Superior temporal gyrus (tissue), 1 donor: ENCODE measurements around the gene ADCY1.

ENCODE experiments used
- DNase-seq: peaks from one replicate; pipeline ENCODE4 v3.0.0-alpha.2; 2016; ENCODE audit errors: extremely low spot score

Gene ADCY1

GRCh38 chr7:45689797-45690761 is 115.9 kb downstream of the ADCY1 start:
- no peak for DNase-seq

- no peak for DNase-seq
Measured at GRCh38 chr7:45690762-45691150, 116.6 kb downstream of the ADCY1 start.

GRCh38 chr7:45691155-45691656 is 117.0 kb downstream of the ADCY1 start:
- no peak for DNase-seq

GRCh38 chr7:45692031-45692430 is 117.9 kb downstream of the ADCY1 start:
- no peak for DNase-seq

- DNase-seq: no peak
Measured at GRCh38 chr7:45695249-45695995, 121.3 kb downstream of the ADCY1 start.

- DNase-seq: no peak
Measured at GRCh38 chr7:45696476-45696875, 122.3 kb downstream of the ADCY1 start.

- DNase-seq: no peak
Measured at GRCh38 chr7:45697576-45698136, 123.5 kb downstream of the ADCY1 start.

- no peak for DNase-seq
Measured at GRCh38 chr7:45698303-45699014, 124.3 kb downstream of the ADCY1 start.

GRCh38 chr7:45699015-45699309 is 124.8 kb downstream of the ADCY1 start:
- DNase-seq: no peak

- no peak for DNase-seq
Measured at GRCh38 chr7:45699726-45700390, 125.7 kb downstream of the ADCY1 start.

GRCh38 chr7:45700556-45700955 is 126.4 kb downstream of the ADCY1 start:
- no peak for DNase-seq

- no peak for DNase-seq
Measured at GRCh38 chr7:45701701-45702510, 127.7 kb downstream of the ADCY1 start.

- no peak for DNase-seq
Measured at GRCh38 chr7:45702751-45703150, 128.6 kb downstream of the ADCY1 start.

- DNase-seq: no peak
Measured at GRCh38 chr7:45703373-45703821, 129.2 kb downstream of the ADCY1 start.

- no peak for DNase-seq
Measured at GRCh38 chr7:45703911-45704682, 129.9 kb downstream of the ADCY1 start.

GRCh38 chr7:45704683-45705016 is 130.5 kb downstream of the ADCY1 start:
- DNase-seq: no peak

- no peak for DNase-seq
Measured at GRCh38 chr7:45708046-45708950, 134.1 kb downstream of the ADCY1 start.

GRCh38 chr7:45709168-45710042 is 135.2 kb downstream of the ADCY1 start:
- no peak for DNase-seq
